K562 (cell line): ENCODE results near the gene USP13. TPM values are rescaled to one million over a fixed set of nuclear protein-coding genes. Genes with fewer than 3 reads are reported as not detected.

Experiments used
- ARID3B ChIP-seq: fragments of 250-450 bp; sonication (Bioruptor Pico); IDR thresholded peaks from 2 replicates; pipeline ENCODE4 v1.4.0; 2020; ENCODE audit warnings: borderline replicate concordance
- BHLHE40 ChIP-seq: IDR thresholded peaks from 2 replicates; pipeline ENCODE4 v1.6.1; 2011; ENCODE audit warnings: low read length, improper control_type of control experiment
- CBFA2T2 ChIP-seq: fragments of 450-650 bp; conservative IDR thresholded peaks from 2 replicates; pipeline ENCODE4 v1.6.1; 2017; ENCODE audit warnings: mild to moderate bottlenecking
- CTCF ChIP-seq, 3 experiments: IDR thresholded peaks in 2 of 3; conservative IDR thresholded peaks in 1 of 3; 2 replicates each; pipeline ENCODE4 v1.5.1; 2011 to 2012; ENCODE audit warnings: low read length in 3 of 3, mild to moderate bottlenecking in 3 of 3, control low read depth in 2 of 3, improper control_type of control experiment in 1 of 3, inconsistent platforms in 1 of 3, low read depth in 1 of 3, mixed read lengths in 1 of 3, moderate library complexity in 1 of 3; ENCODE audit not compliant: insufficient read depth in 2 of 3
- L3MBTL2 ChIP-seq: fragments of 450-650 bp; IDR thresholded peaks from 2 replicates; pipeline ENCODE4 v1.6.1; 2016; ENCODE audit warnings: mild to moderate bottlenecking, moderate library complexity
- MAFG ChIP-seq: fragments of 450-650 bp; conservative IDR thresholded peaks from 2 replicates; pipeline ENCODE4 v1.6.1; 2016; ENCODE audit warnings: missing genetic modification characterization, missing compliant biosample characterization
- MCM3 ChIP-seq: fragments of 450-650 bp; IDR thresholded peaks from 2 replicates; pipeline ENCODE4 v1.6.1; 2016
- POLR3A ChIP-seq: IDR thresholded peaks from 2 replicates; pipeline ENCODE4 v1.6.1; 2011; ENCODE audit warnings: borderline replicate concordance, mild to moderate bottlenecking, moderate library complexity; ENCODE audit not compliant: insufficient read length, insufficient read depth; ENCODE audit errors: extremely low read depth
- PURB ChIP-seq: sonication (generic); formaldehyde crosslinking; IDR thresholded peaks from 2 replicates; pipeline ENCODE4 v1.9.0; 2021; ENCODE audit warnings: low read depth, mild to moderate bottlenecking, missing genetic modification reagents
- SIN3A ChIP-seq, 2 experiments: fragments of 150-350 bp in 1 of 2; IDR thresholded peaks; 2 replicates each; pipeline ENCODE4 v1.6.1; 2011 to 2016; ENCODE audit warnings: borderline replicate concordance in 2 of 2, low read depth in 2 of 2, low read length in 2 of 2, mild to moderate bottlenecking in 2 of 2, moderate library complexity in 2 of 2; ENCODE audit not compliant: control insufficient read depth in 1 of 2
- SNAPC5 ChIP-seq: fragments of 250-450 bp; sonication (Bioruptor Pico); IDR thresholded peaks from 2 replicates; pipeline ENCODE4 v1.8.0; 2021; ENCODE audit warnings: moderate library complexity, mild to moderate bottlenecking, inconsistent platforms
- SREBF1 ChIP-seq: fragments of 150-350 bp; IDR thresholded peaks from 2 replicates; pipeline ENCODE4 v1.6.1; 2014; ENCODE audit warnings: antibody characterized with exemption, low read depth, low read length, borderline replicate concordance
- TCF7 ChIP-seq: sonication (generic); IDR thresholded peaks from 2 replicates; pipeline ENCODE4 v1.6.1; 2016; ENCODE audit warnings: antibody characterized with exemption, borderline replicate concordance
- ZNF140 ChIP-seq: fragments of 250-450 bp; sonication (Bioruptor Pico); IDR thresholded peaks from 2 replicates; pipeline ENCODE4 v1.8.0; 2021; ENCODE audit warnings: moderate library complexity, mild to moderate bottlenecking, inconsistent platforms
- ZNF316 ChIP-seq: fragments of 450-650 bp; IDR thresholded peaks from 2 replicates; pipeline ENCODE4 v1.6.1; 2016
- ZNF318 ChIP-seq, 2 experiments: fragments of 450-650 bp; IDR thresholded peaks; 2 replicates each; pipeline ENCODE4 v1.6.1; 2016; ENCODE audit warnings: mild to moderate bottlenecking in 2 of 2, borderline replicate concordance in 1 of 2, low read depth in 1 of 2, moderate library complexity in 1 of 2
- polyA plus RNA-seq, 8 experiments: library from polyadenylated mRNA; depleted of rRNA in 4 of 8; stranded (reverse) in 5 of 8; unstranded in 3 of 8; fragments of >200 nt; fragmentation: Nextera tagmentation in 2 of 8; fragmentation: Illumina TruSeq in 1 of 8; extraction: Ambion mirVana in 2 of 8; extraction: Trizol in 1 of 8; gene quantifications; 2 replicates each; pipeline versions ENCODE4 v1.2.1 to v1.2.3, GENCODE V29; 2011 to 2014; ENCODE audit warnings: inconsistent platforms in 1 of 8, missing spikeins in 1 of 8
- total RNA-seq, 7 experiments: library from RNA; depleted of rRNA in 6 of 7; stranded (reverse); fragments of >200 nt in 6 of 7; fragmentation: Illumina TruSeq in 2 of 7; extraction: Trizol in 2 of 7; gene quantifications; 2 replicates each; pipeline versions ENCODE4 v1.2.1 to v1.2.3, GENCODE V29; 2011 to 2021; ENCODE audit warnings: low replicate concordance in 1 of 7

USP13 gene
- total and polyA plus RNA-seq, 9 of the 15 experiments (the other 6 are each of a cell fraction or from before 2014, with no cell fraction given) = 0.11 to 2.3 (median 0.51) TPM

- TF ChIP-seq TCF7 = no peak
- TF ChIP-seq ARID3B (CRISPR knock-in tag) = no peak
- TF ChIP-seq SREBF1 = no peak
- TF ChIP-seq BHLHE40 = peak; percentile 79
- no peak for TF ChIP-seq SNAPC5 (CRISPR knock-in tag)
- TF ChIP-seq CTCF (IDR thresholded peaks at IDR 0.05 in 2 of 3, conservative IDR thresholded peaks at IDR 0.05 in 1 of 3; ENCODE audit: insufficient read depth in 2 of 3, low read depth in 1 of 3, low read length in 3 of 3) = peak in 1 of 3 experiments; percentile 21; a peak in 1 of 6 replicates
- TF ChIP-seq CBFA2T2 = no peak
- TF ChIP-seq ZNF140 (CRISPR knock-in tag) = no peak
- peak; percentile 61 for TF ChIP-seq L3MBTL2
- no peak for TF ChIP-seq ZNF316
- TF ChIP-seq POLR3A = no peak
- no peak for TF ChIP-seq ZNF318 (IDR thresholded peaks at IDR 0.05; ENCODE audit: borderline replicate concordance in 1 of 2, low read depth in 1 of 2)
- TF ChIP-seq MAFG (tag) = no peak
- TF ChIP-seq PURB (CRISPR knock-in tag) = no peak
- no peak for TF ChIP-seq SIN3A (IDR thresholded peaks at IDR 0.05; ENCODE audit: borderline replicate concordance in 2 of 2, control insufficient read depth in 1 of 2, low read depth in 2 of 2, low read length in 2 of 2)
- no peak for TF ChIP-seq MCM3
Observed at GRCh38 chr3:179653096-179653797, 407 bp downstream of the USP13 start (continued).
